ENCODE measurements around the gene ROR2.

The ROR2 gene

DNA sequence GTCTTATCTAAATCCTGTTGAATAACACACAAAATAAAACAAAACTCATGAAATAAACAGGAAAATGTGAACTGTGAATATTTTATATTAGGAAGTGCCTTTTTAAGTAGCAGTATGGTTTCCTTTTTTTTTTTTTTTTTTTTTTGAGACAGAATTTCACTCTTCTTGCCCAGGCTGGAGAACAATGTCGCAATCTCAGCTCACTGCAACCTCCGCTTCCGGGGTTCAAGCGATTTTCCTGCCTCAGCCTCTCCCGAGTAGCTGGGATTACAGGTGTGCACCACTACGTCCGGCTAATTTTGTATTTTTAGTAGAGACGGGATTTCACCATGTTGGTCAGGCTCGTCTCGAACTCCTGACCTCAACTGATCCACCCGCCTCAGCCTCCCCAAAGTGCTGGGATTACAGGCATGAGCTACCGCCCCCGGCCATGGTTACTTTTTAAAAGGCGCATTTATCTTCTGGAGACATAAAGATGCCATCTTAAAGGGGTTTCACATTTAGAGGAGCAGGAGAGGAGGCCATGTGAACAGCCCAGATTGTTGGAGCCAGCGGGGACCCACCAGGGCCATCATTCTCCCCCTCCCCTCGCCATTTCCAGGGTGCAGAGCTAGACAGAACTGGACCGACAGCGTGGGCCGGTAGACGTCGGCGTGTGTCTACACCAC is 64.1 kb downstream of the ROR2 start:
- H3K4me1 ChIP-seq (ENCODE audit: control insufficient read depth, insufficient read depth, low read length) = peaks cover 19% of the 10 kb centered on the region
- no peaks in the 10 kb centered on the region for H3K36me3 ChIP-seq (ENCODE audit: control insufficient read depth, insufficient read depth, low read length, severe bottlenecking)
- H3K4me3 ChIP-seq (ENCODE audit: low read length) = no peak overlapping the region
- no peak for DNase-seq (ENCODE audit: low read depth)
- no peak overlapping the region for H3K9ac ChIP-seq (ENCODE audit: low read length)
- no peaks in the 10 kb centered on the region for H3K27me3 ChIP-seq (replicated peaks; ENCODE audit: control insufficient read depth, insufficient read depth, low read length)
- H3K9me3 ChIP-seq (ENCODE audit: control insufficient read depth, low read length) = no peaks in the 10 kb centered on the region

GRCh38 chr9:91884696-91885687 is 65.0 kb downstream of the ROR2 start:
- Histone ChIP-seq H3K4me1 (ENCODE audit: control insufficient read depth, insufficient read depth, low read length) (peaks cover 19% of the 10 kb centered on the region), H3K27me3 (replicated peaks; ENCODE audit: control insufficient read depth, insufficient read depth, low read length) (no peaks in the 10 kb centered on the region), H3K9ac (ENCODE audit: low read length) (no peak overlapping the region), H3K9me3 (ENCODE audit: control insufficient read depth, low read length) (no peaks in the 10 kb centered on the region), H3K4me3 (ENCODE audit: low read length) (no peak overlapping the region), H3K36me3 (ENCODE audit: control insufficient read depth, insufficient read depth, low read length, severe bottlenecking) (no peaks in the 10 kb centered on the region)
- DNase-seq (ENCODE audit: low read depth) = no peak

DNA sequence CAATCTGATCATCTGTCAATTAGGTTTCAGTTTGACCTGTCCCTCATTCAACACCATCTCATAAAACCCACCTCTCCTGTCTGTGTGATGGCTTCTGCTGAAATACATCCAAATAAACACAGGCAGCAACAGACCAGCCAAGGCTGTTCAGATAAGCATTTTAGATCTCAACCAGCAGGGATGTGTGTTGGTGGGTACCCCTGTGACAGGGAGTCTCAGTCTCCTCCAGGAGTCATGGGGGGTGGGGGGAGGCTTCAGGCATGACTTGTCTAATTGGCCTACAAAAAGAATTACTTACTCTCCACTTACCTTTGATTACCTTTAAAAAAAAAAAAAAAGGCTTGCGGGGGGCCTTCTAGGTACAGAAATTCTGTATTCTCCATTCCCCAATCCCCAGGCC is 65.9 kb downstream of the ROR2 start:
- Histone ChIP-seq H3K36me3 (ENCODE audit: control insufficient read depth, insufficient read depth, low read length, severe bottlenecking) (no peaks in the 10 kb centered on the region), H3K9ac (ENCODE audit: low read length) (no peak overlapping the region), H3K4me1 (ENCODE audit: control insufficient read depth, insufficient read depth, low read length) (peaks cover 19% of the 10 kb centered on the region), H3K9me3 (ENCODE audit: control insufficient read depth, low read length) (no peaks in the 10 kb centered on the region), H3K27me3 (replicated peaks; ENCODE audit: control insufficient read depth, insufficient read depth, low read length) (no peaks in the 10 kb centered on the region), H3K4me3 (ENCODE audit: low read length) (no peak overlapping the region)
- no peak for DNase-seq (ENCODE audit: low read depth)

GRCh38 chr9:91883503-91883902 is 66.5 kb downstream of the ROR2 start:
- DNase-seq (ENCODE audit: low read depth) = no peak
- Histone ChIP-seq H3K9ac (ENCODE audit: low read length) (no peak overlapping the region), H3K27me3 (replicated peaks; ENCODE audit: control insufficient read depth, insufficient read depth, low read length) (no peaks in the 10 kb centered on the region), H3K4me1 (ENCODE audit: control insufficient read depth, insufficient read depth, low read length) (peaks cover 19% of the 10 kb centered on the region), H3K36me3 (ENCODE audit: control insufficient read depth, insufficient read depth, low read length, severe bottlenecking) (no peaks in the 10 kb centered on the region), H3K4me3 (ENCODE audit: low read length) (no peak overlapping the region), H3K9me3 (ENCODE audit: control insufficient read depth, low read length) (no peaks in the 10 kb centered on the region)

DNA sequence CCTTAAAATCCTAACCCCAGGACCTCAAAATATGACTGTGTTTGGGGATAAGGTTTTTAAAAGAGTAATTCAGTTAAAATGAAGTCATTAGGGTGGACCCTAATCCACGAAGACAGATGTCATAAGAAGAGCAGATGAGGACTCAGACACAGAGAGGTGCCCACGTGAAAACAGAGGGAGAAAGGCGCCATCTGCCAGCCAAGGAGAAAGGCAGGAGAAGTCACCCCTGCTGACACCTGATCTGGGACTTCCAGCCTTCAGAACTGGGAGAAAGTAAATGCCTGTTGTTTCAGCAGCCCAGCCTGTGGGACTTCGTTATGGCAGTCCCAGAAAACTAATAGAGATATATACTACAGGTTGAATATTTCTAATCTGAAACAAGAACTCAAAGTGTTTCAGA is 67.4 kb downstream of the ROR2 start:
- H3K4me1 ChIP-seq (ENCODE audit: control insufficient read depth, insufficient read depth, low read length) = peaks cover 19% of the 10 kb centered on the region
- DNase-seq (ENCODE audit: low read depth) = no peak
- H3K36me3 ChIP-seq (ENCODE audit: control insufficient read depth, insufficient read depth, low read length, severe bottlenecking) = no peaks in the 10 kb centered on the region
- H3K9me3 ChIP-seq (ENCODE audit: control insufficient read depth, low read length) = no peaks in the 10 kb centered on the region
- H3K4me3 ChIP-seq (ENCODE audit: low read length) = no peak overlapping the region
- H3K9ac ChIP-seq (ENCODE audit: low read length) = no peak overlapping the region
- no peaks in the 10 kb centered on the region for H3K27me3 ChIP-seq (replicated peaks; ENCODE audit: control insufficient read depth, insufficient read depth, low read length)

- Histone ChIP-seq H3K27me3 (replicated peaks; ENCODE audit: control insufficient read depth, insufficient read depth, low read length) (no peaks in the 10 kb centered on the region), H3K4me1 (ENCODE audit: control insufficient read depth, insufficient read depth, low read length) (peaks cover 10% of the 10 kb centered on the region), H3K9ac (ENCODE audit: low read length) (no peak overlapping the region), H3K36me3 (ENCODE audit: control insufficient read depth, insufficient read depth, low read length, severe bottlenecking) (no peaks in the 10 kb centered on the region), H3K4me3 (ENCODE audit: low read length) (no peak overlapping the region), H3K9me3 (ENCODE audit: control insufficient read depth, low read length) (no peaks in the 10 kb centered on the region)
- DNase-seq (ENCODE audit: low read depth) = no peak
Observed at GRCh38 chr9:91880378-91880972, 69.6 kb downstream of the ROR2 start.

GRCh38 chr9:91879231-91879630 is 70.8 kb downstream of the ROR2 start:
- Histone ChIP-seq H3K4me3 (ENCODE audit: low read length) (no peak overlapping the region), H3K27me3 (replicated peaks; ENCODE audit: control insufficient read depth, insufficient read depth, low read length) (no peaks in the 10 kb centered on the region), H3K9me3 (ENCODE audit: control insufficient read depth, low read length) (no peaks in the 10 kb centered on the region), H3K9ac (ENCODE audit: low read length) (no peak overlapping the region), H3K4me1 (ENCODE audit: control insufficient read depth, insufficient read depth, low read length) (peaks cover 1% of the 10 kb centered on the region), H3K36me3 (ENCODE audit: control insufficient read depth, insufficient read depth, low read length, severe bottlenecking) (no peaks in the 10 kb centered on the region)
- DNase-seq (ENCODE audit: low read depth) = no peak

DNA sequence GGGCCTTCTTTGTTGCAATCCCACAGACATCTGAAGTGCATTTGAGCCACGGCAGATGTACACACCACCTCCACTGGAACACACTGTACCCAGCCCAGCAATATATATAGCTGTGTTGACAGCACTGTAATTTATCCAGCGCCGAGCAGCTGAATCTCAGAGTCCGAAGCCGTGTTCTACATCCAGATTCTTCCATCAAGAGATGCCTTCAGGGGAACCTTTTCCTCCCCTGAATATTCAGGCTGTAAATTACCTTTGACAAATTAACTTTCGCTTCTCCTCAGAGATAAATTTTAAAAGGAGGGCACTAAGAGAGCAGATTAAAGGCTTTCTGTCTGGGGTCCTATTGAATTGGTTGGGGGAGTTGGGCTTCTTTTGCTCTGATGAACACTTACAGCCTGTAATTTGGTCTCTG is 76.4 kb downstream of the ROR2 start:
- Histone ChIP-seq H3K27me3 (replicated peaks; ENCODE audit: control insufficient read depth, insufficient read depth, low read length) (peaks cover 5% of the 10 kb centered on the region), H3K9me3 (ENCODE audit: control insufficient read depth, low read length) (no peaks in the 10 kb centered on the region), H3K36me3 (ENCODE audit: control insufficient read depth, insufficient read depth, low read length, severe bottlenecking) (no peaks in the 10 kb centered on the region), H3K9ac (ENCODE audit: low read length) (no peak overlapping the region), H3K4me1 (ENCODE audit: control insufficient read depth, insufficient read depth, low read length) (no peaks in the 10 kb centered on the region), H3K4me3 (ENCODE audit: low read length) (no peak overlapping the region)
- no peak for DNase-seq (ENCODE audit: low read depth)

- Histone ChIP-seq H3K4me3 (ENCODE audit: low read length) (no peak overlapping the region), H3K27me3 (replicated peaks; ENCODE audit: control insufficient read depth, insufficient read depth, low read length) (peaks cover 9% of the 10 kb centered on the region), H3K36me3 (ENCODE audit: control insufficient read depth, insufficient read depth, low read length, severe bottlenecking) (no peaks in the 10 kb centered on the region), H3K9me3 (ENCODE audit: control insufficient read depth, low read length) (no peaks in the 10 kb centered on the region), H3K4me1 (ENCODE audit: control insufficient read depth, insufficient read depth, low read length) (no peaks in the 10 kb centered on the region), H3K9ac (ENCODE audit: low read length) (no peak overlapping the region)
- DNase-seq (ENCODE audit: low read depth) = no peak
Observed at GRCh38 chr9:91868732-91869391, 81.2 kb downstream of the ROR2 start.

DNA sequence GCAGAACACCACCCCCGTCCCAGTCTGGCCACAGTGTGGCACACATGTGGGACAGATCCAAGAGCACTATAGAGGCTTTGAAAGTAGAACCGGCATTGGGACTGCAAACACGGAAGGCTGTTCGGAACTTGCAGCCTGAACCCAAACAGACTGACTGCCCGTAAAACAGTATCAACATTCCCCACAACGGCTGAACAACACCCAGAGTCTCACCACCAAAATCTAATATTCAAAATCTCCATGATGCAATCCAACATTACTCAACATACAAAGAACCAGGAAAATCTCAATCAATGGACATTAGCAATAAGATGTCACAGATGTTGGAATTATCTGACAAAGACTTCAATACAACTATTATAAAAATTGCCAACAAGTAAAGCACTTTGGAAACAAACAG is 82.3 kb downstream of the ROR2 start:
- no peak overlapping the region for H3K4me3 ChIP-seq (ENCODE audit: low read length)
- H3K9ac ChIP-seq (ENCODE audit: low read length) = no peak overlapping the region
- no peak for DNase-seq (ENCODE audit: low read depth)
- no peaks in the 10 kb centered on the region for H3K4me1 ChIP-seq (ENCODE audit: control insufficient read depth, insufficient read depth, low read length)
- no peaks in the 10 kb centered on the region for H3K9me3 ChIP-seq (ENCODE audit: control insufficient read depth, low read length)
- peaks cover 9% of the 10 kb centered on the region for H3K27me3 ChIP-seq (replicated peaks; ENCODE audit: control insufficient read depth, insufficient read depth, low read length)
- no peaks in the 10 kb centered on the region for H3K36me3 ChIP-seq (ENCODE audit: control insufficient read depth, insufficient read depth, low read length, severe bottlenecking)

GRCh38 chr9:91865041-91865440 is 85.0 kb downstream of the ROR2 start:
- no peaks in the 10 kb centered on the region for H3K36me3 ChIP-seq (ENCODE audit: control insufficient read depth, insufficient read depth, low read length, severe bottlenecking)
- peaks cover 9% of the 10 kb centered on the region for H3K27me3 ChIP-seq (replicated peaks; ENCODE audit: control insufficient read depth, insufficient read depth, low read length)
- no peaks in the 10 kb centered on the region for H3K9me3 ChIP-seq (ENCODE audit: control insufficient read depth, low read length)
- H3K4me3 ChIP-seq (ENCODE audit: low read length) = no peak overlapping the region
- no peak overlapping the region for H3K9ac ChIP-seq (ENCODE audit: low read length)
- no peak for DNase-seq (ENCODE audit: low read depth)
- no peaks in the 10 kb centered on the region for H3K4me1 ChIP-seq (ENCODE audit: control insufficient read depth, insufficient read depth, low read length)

All from adipocyte (in vitro differentiated cells).